Heart left ventricle (tissue), 16 donors: ENCODE data around the gene IRF1. TPM values are rescaled to one million over a fixed set of nuclear protein-coding genes. Genes with fewer than 3 reads are reported as not detected.

Experiments
- ATAC-seq, 4 donors: fragments of 200-7000 bp; cut with Tn5 transposase; one replicate each; pipeline ENCODE4 v1.9.1; 2020 to 2022; ENCODE audit warnings: moderate library complexity in 4 of 4, mild to moderate bottlenecking in 3 of 4, moderate number of reproducible peaks in 1 of 4
- DNase-seq, 5 donors: peaks; one replicate each; pipeline ENCODE4 v3.0.0-alpha.2; 2020
- H3K27ac ChIP-seq, 12 donors: fragments of 200-600 bp; sonication (generic) in 4 of 12; one replicate each; pipeline versions ENCODE4 v1.5.0 to v1.8.0; 2016 to 2022; ENCODE audit warnings: mild to moderate bottlenecking in 2 of 12
- H3K27me3 ChIP-seq, 9 donors: fragments of 200-600 bp; sonication (generic) in 2 of 9; one replicate each; pipeline versions ENCODE4 v1.5.1 to v1.8.0; 2016 to 2022; ENCODE audit warnings: mild to moderate bottlenecking in 3 of 9
- H3K36me3 ChIP-seq, 9 donors: fragments of 200-600 bp; sonication (generic) in 2 of 9; one replicate each; pipeline versions ENCODE4 v1.5.0 to v1.8.0; 2018 to 2022; ENCODE audit warnings: mild to moderate bottlenecking in 2 of 9
- H3K4me1 ChIP-seq, 12 donors: fragments of 200-600 bp; sonication (generic) in 4 of 12; one replicate each; pipeline versions ENCODE4 v1.5.0 to v1.8.0; 2016 to 2022; ENCODE audit warnings: mild to moderate bottlenecking in 3 of 12
- H3K4me3 ChIP-seq, 12 donors: fragments of 200-600 bp; sonication (generic) in 4 of 12; one replicate each; pipeline versions ENCODE4 v1.5.0 to v1.8.0; 2017 to 2022; ENCODE audit warnings: mild to moderate bottlenecking in 9 of 12, moderate library complexity in 4 of 12
- H3K9me3 ChIP-seq, 12 donors: fragments of 200-600 bp; sonication (generic) in 4 of 12; one replicate each; pipeline versions ENCODE4 v1.5.0 to v1.8.0; 2016 to 2022; ENCODE audit warnings: mild to moderate bottlenecking in 1 of 12
- POLR2A ChIP-seq, 2 donors: fragments of 450-650 bp; IDR thresholded peaks; one replicate each; pipeline ENCODE4 v1.6.1; 2017; ENCODE audit warnings: antibody characterized with exemption in 2 of 2, mild to moderate bottlenecking in 2 of 2, moderate library complexity in 2 of 2
- WGBS, 4 donors: extraction: QIAGEN DNeasy Blood & Tissue Kit in 2 of 4; methylation state at CpG; one replicate each; pipeline versions ENCODE4 v1.1.5 to v1.1.7; 2013 to 2018; 5-methylcytosine and 5-hydroxymethylcytosine counted together
- intact Hi-C, 10 donors: fragments of 100-400 bp; cut with DNase I; formaldehyde crosslinking; loops; one replicate each; pipeline versions ENCODE4 v1.11.1 to v1.14.2; 2022
- polyA plus RNA-seq, 2 donors: library from polyadenylated mRNA; stranded (reverse); fragments of 200-250 nt; gene quantifications; one replicate each; pipeline ENCODE4 v1.2.3, GENCODE V29; 2013
- total RNA-seq, 9 donors: library from RNA; depleted of rRNA in 2 of 9; stranded (reverse); fragments of >200 nt in 2 of 9; fragmentation: NEBNext Ultra II Directional in 3 of 9; extraction: Animal tissue kit (Norgen Biotek cat#: 25700) in 3 of 9; gene quantifications; one replicate each; pipeline versions ENCODE4 v1.1.0 to v1.2.4, GENCODE V29; 2016 to 2023
- TF ChIP-seq, protein P1 (sequence below), 12 donors: fragments of 200-600 bp; sonication (generic) in 4 of 12; IDR thresholded peaks; one replicate each; pipeline versions ENCODE4 v1.5.0 to v1.8.0; 2018 to 2022; ENCODE audit warnings: antibody characterized with exemption in 12 of 12, mild to moderate bottlenecking in 5 of 12
- donor health status: ischemic (EF 13 %, LVEDD 7.1; RV severe dilation, severe dysfunction).
- donor health status: healthy with polysubstance abuse.
- donor health status: DM: no; HTN: yes; CAD: no.
- donor health status: DM: no; HTN: no; CAD: no.
- donor health status: ischemic (EF 25% LVEDD 6.9; RV normal size, moderate dysfunction).
- donor health status: ischemic (EF 25% LVEDD 5.7; RV mildly dilated, moderate dysfunction).
- donor health status: healthy.
- donor health status: DM: yes; HTN: yes; CAD: no.
- donor health status: ischemic (EF 35%, LVEDD 5.7; RV mildly dilated, moderate dysfunction).
- donor health status: nonischemic (EF 11% LVEDD 7.7; RV severe dilation, severe dysfunction).
- donor health status: DM: yes; HTN: yes; CAD: no.
- donor health status: PGD.
- donor health status: ischemic (EF 29% LVEDD 5.4; RV normal size, mild dysfunction).
- donor health status: nonischemic (EF 23%, LVEDD 6.1; RV moderate dilation, normal function).

Gene IRF1
- total and polyA plus RNA-seq, 11 donors: 7.5 to 190 (median 18.4) TPM

DNA sequence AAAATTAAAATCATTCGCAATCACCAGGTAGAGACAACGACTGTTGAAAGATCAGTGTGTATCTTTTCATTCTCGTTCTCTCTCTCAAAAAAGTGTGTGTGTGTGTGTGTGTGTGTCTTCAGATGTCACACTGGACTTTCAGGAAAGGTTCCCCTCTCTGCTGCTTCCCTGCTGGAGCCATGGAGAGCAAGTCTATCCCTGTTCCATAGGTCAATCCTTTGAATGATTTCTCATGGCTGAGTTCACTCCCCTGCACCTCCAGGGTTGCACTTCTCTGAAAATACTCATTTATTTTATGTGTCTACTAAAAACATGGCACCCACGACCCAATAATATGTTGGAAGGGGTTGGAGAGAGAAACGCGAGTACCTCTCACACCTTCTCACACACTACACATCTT, 28.2 kb downstream of the IRF1 start:
- 92 to 97% (median 94%) methylated on average over 6 of the region's 6 CpGs for WGBS, 4 donors
- no peak for DNase-seq
- intact Hi-C loops: loop anchor here in 1 of 10 donors (5.0 kb wide), 1 partner anchor 35 kb away; no protein-coding TSS in a partner anchor
- TF ChIP-seq, protein P1, sequence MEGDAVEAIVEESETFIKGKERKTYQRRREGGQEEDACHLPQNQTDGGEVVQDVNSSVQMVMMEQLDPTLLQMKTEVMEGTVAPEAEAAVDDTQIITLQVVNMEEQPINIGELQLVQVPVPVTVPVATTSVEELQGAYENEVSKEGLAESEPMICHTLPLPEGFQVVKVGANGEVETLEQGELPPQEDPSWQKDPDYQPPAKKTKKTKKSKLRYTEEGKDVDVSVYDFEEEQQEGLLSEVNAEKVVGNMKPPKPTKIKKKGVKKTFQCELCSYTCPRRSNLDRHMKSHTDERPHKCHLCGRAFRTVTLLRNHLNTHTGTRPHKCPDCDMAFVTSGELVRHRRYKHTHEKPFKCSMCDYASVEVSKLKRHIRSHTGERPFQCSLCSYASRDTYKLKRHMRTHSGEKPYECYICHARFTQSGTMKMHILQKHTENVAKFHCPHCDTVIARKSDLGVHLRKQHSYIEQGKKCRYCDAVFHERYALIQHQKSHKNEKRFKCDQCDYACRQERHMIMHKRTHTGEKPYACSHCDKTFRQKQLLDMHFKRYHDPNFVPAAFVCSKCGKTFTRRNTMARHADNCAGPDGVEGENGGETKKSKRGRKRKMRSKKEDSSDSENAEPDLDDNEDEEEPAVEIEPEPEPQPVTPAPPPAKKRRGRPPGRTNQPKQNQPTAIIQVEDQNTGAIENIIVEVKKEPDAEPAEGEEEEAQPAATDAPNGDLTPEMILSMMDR (IDR thresholded peaks at IDR 0.05): no peak
- TF ChIP-seq POLR2A (IDR thresholded peaks at IDR 0.05): no peak
- Histone ChIP-seq H3K9me3 (no peaks in the 10 kb centered on the region), H3K4me3 (no peak overlapping the region), H3K36me3 (peaks cover 0 to 15% (median 0%) of the 10 kb centered on the region in 9 donors), H3K27ac (peak overlapping the region in 2 of 12 donors; percentile 7 to 98), H3K27me3 (no peaks in the 10 kb centered on the region), H3K4me1 (peaks cover 19 to 99% (median 71%) of the 10 kb centered on the region in 12 donors)
- no peak for ATAC-seq

DNA sequence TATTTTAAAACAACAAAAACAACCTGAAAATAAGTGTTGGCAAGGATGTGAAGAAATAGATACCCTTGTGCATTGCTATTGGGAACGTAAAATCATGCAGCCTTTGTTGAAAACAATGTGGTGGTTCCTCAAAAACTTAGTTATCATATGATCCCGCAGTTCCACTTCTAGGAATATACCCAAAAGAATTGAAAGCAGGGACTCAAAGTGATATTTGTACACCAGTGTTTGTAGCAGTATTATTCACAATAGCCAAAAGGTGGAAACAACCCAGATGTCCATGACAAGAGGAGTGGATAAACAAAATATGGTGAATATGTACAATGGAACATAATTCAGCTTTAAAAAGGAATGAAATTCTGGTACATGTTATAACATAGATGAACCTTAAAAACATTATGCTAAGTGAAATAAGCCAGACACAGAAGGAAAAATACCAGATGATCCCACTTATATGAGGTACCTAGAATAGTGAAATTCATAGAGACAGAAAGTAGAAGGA, 29.0 kb downstream of the IRF1 start:
- H3K9me3 ChIP-seq: no peaks in the 10 kb centered on the region
- peaks cover 19 to 99% (median 72%) of the 10 kb centered on the region in 12 donors for H3K4me1 ChIP-seq
- DNase-seq: no peak
- intact Hi-C loops: loop anchor here in 1 of 10 donors (5.0 kb wide), 1 partner anchor 34 kb away; no protein-coding TSS in a partner anchor
- H3K36me3 ChIP-seq: peaks cover 0 to 15% (median 0%) of the 10 kb centered on the region in 9 donors
- no peak overlapping the region for H3K4me3 ChIP-seq
- no peaks in the 10 kb centered on the region for H3K27me3 ChIP-seq
- no peak for TF ChIP-seq POLR2A (IDR thresholded peaks at IDR 0.05)
- TF ChIP-seq, protein P1 (IDR thresholded peaks at IDR 0.05): no peak
- WGBS, 4 donors: 73 to 83% (median 82%) methylated on average over 2 of the region's 2 CpGs
- no peak for ATAC-seq
- H3K27ac ChIP-seq: peak overlapping the region in 1 of 12 donors; percentile 98

DNA sequence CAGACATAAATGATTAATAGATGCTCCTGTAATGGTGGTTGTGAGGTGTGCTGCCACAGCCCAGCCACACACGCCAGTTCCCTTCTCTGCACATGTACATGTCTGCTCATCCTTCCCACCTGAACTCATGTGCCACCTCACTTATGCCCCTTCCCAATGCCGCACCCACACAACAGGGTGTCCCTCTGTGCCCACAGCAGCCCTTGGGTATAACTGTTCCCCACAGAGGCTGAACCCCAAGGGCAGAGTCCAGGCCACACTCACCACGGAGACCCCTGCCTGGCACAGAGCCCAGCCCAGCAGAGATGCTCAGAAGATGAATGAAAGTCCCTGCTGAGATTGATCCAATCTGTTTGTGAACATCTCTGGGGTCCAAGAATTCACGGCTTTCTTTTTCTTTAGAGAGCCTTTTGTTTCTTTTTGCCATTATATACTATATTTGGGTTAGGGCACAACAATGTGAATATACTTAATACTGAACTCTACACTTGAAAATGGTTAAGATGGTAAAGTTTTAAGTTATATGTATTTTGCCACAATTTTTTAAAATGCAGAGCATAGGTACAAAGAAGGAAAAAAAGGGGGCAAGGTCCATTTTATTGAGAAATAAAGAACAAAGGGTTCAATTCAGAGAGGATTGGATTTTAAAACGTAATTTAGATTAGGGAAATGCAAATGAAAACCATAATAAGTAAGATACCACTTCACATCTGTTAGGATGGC, 29.6 kb downstream of the IRF1 start:
- Histone ChIP-seq H3K27me3 (no peaks in the 10 kb centered on the region), H3K4me1 (peaks cover 19 to 99% (median 71%) of the 10 kb centered on the region in 12 donors), H3K9me3 (no peaks in the 10 kb centered on the region), H3K4me3 (no peak overlapping the region), H3K27ac (peak overlapping the region in 2 of 12 donors; percentile 31 to 98), H3K36me3 (peaks cover 0 to 18% (median 0%) of the 10 kb centered on the region in 9 donors)
- intact Hi-C loops: loop anchor here in 1 of 10 donors (5.0 kb wide), 1 partner anchor 34 kb away; no protein-coding TSS in a partner anchor
- 67 to 87% (median 79%) methylated on average over 5 of the region's 5 CpGs for WGBS, 4 donors
- TF ChIP-seq, protein P1 (IDR thresholded peaks at IDR 0.05): no peak
- TF ChIP-seq POLR2A (IDR thresholded peaks at IDR 0.05): no peak
- DNase-seq: no peak
- ATAC-seq: no peak
